Panc1 (cell line): Measurements from ENCODE around the gene HBEGF. TPM values are rescaled to one million over a fixed set of nuclear protein-coding genes. Genes with fewer than 3 reads are reported as not detected.

ENCODE experiments used
- ATAC-seq: fragments of 200-7000 bp; cut with Tn5 transposase; 2 replicates; pipeline ENCODE4 v1.9.1; 2020; ENCODE audit warnings: mild to moderate bottlenecking, moderate library complexity
- BruUV-seq: library from RNA; stranded (reverse); fragments of 400-500 nt; replicated peaks from 2 replicates; lab custom pipeline; 2021; lab: Mats Ljungman, UMichigan
- CTCF ChIA-PET: fragments of 300-600 bp; sonication (Branson Sonifier 250); formaldehyde crosslinking; loops from one replicate; lab custom pipeline; 2022; ENCODE audit warnings: antibody characterized with exemption; lab: Charles Lee
- POLR2A ChIA-PET: fragments of 300-600 bp; sonication (Branson Sonifier 250); formaldehyde crosslinking; loops from one replicate; lab custom pipeline; 2022; ENCODE audit warnings: antibody characterized with exemption; lab: Charles Lee
- DNase-seq: peaks from one replicate; pipeline ENCODE4 v3.0.0-alpha.2; 2010; ENCODE audit warnings: low read depth, low spot score
- H3K27ac ChIP-seq: 2 replicates; pipeline ENCODE4 v1.5.1; 2011; ENCODE audit warnings: mild to moderate bottlenecking, low read length, inconsistent platforms
- H3K27me3 ChIP-seq: fragments of 200-500 bp; sonication (Bioruptor generic); 2 replicates; pipeline ENCODE4 v1.6.0; 2014; ENCODE audit warnings: low read length, inconsistent platforms; ENCODE audit not compliant: control insufficient read depth, insufficient read depth
- H3K36me3 ChIP-seq: fragments of 200-500 bp; sonication (Bioruptor generic); 2 replicates; pipeline ENCODE4 v1.5.1; 2014; ENCODE audit warnings: inconsistent platforms, mild to moderate bottlenecking, low read length, moderate library complexity; ENCODE audit not compliant: control insufficient read depth, insufficient read depth
- H3K4me1 ChIP-seq: 2 replicates; pipeline ENCODE4 v1.5.1; 2011; ENCODE audit warnings: inconsistent platforms, mild to moderate bottlenecking, low read length, moderate library complexity; ENCODE audit not compliant: control insufficient read depth, insufficient read depth
- H3K4me3 ChIP-seq, 2 experiments: 2 replicates each; pipeline ENCODE4 v1.5.1; 2011 to 2012; ENCODE audit warnings: low read depth in 2 of 2, low read length in 2 of 2, mild to moderate bottlenecking in 2 of 2, inconsistent platforms in 1 of 2, moderate library complexity in 1 of 2
- H3K9me3 ChIP-seq: fragments of 200-500 bp; sonication (Bioruptor generic); 2 replicates; pipeline ENCODE4 v1.5.1; 2014; ENCODE audit warnings: low read depth, mild to moderate bottlenecking, inconsistent platforms, low read length, moderate library complexity; ENCODE audit not compliant: control insufficient read depth, insufficient read depth
- POLR2AphosphoS5 ChIP-seq: IDR thresholded peaks from 2 replicates; pipeline ENCODE4 v1.6.1; 2012; ENCODE audit warnings: mild to moderate bottlenecking, low read depth, low read length, moderate library complexity
- SIN3A ChIP-seq: IDR thresholded peaks from 2 replicates; pipeline ENCODE4 v1.6.1; 2012; ENCODE audit warnings: low read depth, mild to moderate bottlenecking, low read length, moderate library complexity, borderline replicate concordance; ENCODE audit not compliant: insufficient read depth
- TCF7L2 ChIP-seq: IDR thresholded peaks from 2 replicates; pipeline ENCODE4 v1.6.1; 2011; ENCODE audit warnings: mild to moderate bottlenecking, low read depth, low read length, inconsistent platforms
- in situ Hi-C: cut with HindIII; loops from 2 replicates; pipeline ENCODE4 v1.10.0; 2016; ENCODE audit warnings: low sequenced_read_pairs, low pct_unique_long_range_greater_than_20kb
- intact Hi-C: fragments of 100-400 bp; cut with micrococcal nuclease; formaldehyde crosslinking; loops from one replicate; pipeline ENCODE4 v1.10.0; 2022; ENCODE audit not compliant: unreplicated experiment
- total RNA-seq: library from RNA; stranded (reverse); gene quantifications from one replicate; pipeline ENCODE4 v1.2.1, GENCODE V29; 2021; ENCODE audit not compliant: unreplicated experiment
- TF ChIP-seq, protein P1 (sequence below), 2 experiments: IDR thresholded peaks; 2 replicates each; pipeline ENCODE4 v1.6.1; 2011 to 2012; ENCODE audit warnings: low read depth in 2 of 2, control low read depth in 1 of 2, low read length in 1 of 2, mild to moderate bottlenecking in 1 of 2, moderate library complexity in 1 of 2; ENCODE audit not compliant: insufficient read depth in 1 of 2
- TF ChIP-seq, protein P2 (sequence below): fragments of 450-650 bp; IDR thresholded peaks from 2 replicates; pipeline ENCODE4 v1.5.1; 2017; ENCODE audit warnings: mild to moderate bottlenecking

Gene HBEGF
- total RNA-seq, 1 experiment from 2014 or later, result 5.0 TPM

DNA sequence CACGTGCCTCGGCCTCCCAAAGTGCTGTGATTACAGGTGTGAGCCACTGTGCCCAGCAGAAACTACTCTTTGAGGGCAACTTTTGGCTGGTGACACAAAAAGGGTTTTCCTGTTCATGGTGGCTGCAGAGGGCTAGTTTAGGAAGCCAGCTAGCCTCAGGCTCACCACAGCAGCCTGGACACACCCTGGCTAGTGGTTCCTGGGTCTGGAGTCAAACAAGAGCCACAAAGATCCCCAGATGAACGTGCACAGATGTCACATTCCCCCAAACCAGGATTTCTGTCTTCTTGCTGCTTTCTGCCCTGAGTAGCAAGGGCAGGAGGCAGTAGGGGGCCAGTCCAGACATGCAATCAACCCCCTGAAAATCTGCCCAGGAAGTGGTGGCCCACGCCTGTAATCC, 6.8 kb downstream of the HBEGF start:
- no peaks in the 10 kb centered on the region for H3K27me3 ChIP-seq
- in situ Hi-C loops (no loop called here), intact Hi-C loops (no loop called here)
- no peaks in the 10 kb centered on the region for H3K9me3 ChIP-seq
- DNase-seq (no peak), ATAC-seq (no peak)
- BruUV-seq, result no TSS peak
- POLR2A ChIA-PET, result no interaction called here
- no peaks in the 10 kb centered on the region for H3K36me3 ChIP-seq
- H3K4me3 ChIP-seq, result no peak overlapping the region
- no peaks in the 10 kb centered on the region for H3K4me1 ChIP-seq
- no peak for TF ChIP-seq SIN3A
- TF ChIP-seq, protein P1, sequence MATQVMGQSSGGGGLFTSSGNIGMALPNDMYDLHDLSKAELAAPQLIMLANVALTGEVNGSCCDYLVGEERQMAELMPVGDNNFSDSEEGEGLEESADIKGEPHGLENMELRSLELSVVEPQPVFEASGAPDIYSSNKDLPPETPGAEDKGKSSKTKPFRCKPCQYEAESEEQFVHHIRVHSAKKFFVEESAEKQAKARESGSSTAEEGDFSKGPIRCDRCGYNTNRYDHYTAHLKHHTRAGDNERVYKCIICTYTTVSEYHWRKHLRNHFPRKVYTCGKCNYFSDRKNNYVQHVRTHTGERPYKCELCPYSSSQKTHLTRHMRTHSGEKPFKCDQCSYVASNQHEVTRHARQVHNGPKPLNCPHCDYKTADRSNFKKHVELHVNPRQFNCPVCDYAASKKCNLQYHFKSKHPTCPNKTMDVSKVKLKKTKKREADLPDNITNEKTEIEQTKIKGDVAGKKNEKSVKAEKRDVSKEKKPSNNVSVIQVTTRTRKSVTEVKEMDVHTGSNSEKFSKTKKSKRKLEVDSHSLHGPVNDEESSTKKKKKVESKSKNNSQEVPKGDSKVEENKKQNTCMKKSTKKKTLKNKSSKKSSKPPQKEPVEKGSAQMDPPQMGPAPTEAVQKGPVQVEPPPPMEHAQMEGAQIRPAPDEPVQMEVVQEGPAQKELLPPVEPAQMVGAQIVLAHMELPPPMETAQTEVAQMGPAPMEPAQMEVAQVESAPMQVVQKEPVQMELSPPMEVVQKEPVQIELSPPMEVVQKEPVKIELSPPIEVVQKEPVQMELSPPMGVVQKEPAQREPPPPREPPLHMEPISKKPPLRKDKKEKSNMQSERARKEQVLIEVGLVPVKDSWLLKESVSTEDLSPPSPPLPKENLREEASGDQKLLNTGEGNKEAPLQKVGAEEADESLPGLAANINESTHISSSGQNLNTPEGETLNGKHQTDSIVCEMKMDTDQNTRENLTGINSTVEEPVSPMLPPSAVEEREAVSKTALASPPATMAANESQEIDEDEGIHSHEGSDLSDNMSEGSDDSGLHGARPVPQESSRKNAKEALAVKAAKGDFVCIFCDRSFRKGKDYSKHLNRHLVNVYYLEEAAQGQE (IDR thresholded peaks at IDR 0.05; ENCODE audit: insufficient read depth in 1 of 2, low read depth in 2 of 2, low read length in 1 of 2), result no peak
- TF ChIP-seq, protein P2, sequence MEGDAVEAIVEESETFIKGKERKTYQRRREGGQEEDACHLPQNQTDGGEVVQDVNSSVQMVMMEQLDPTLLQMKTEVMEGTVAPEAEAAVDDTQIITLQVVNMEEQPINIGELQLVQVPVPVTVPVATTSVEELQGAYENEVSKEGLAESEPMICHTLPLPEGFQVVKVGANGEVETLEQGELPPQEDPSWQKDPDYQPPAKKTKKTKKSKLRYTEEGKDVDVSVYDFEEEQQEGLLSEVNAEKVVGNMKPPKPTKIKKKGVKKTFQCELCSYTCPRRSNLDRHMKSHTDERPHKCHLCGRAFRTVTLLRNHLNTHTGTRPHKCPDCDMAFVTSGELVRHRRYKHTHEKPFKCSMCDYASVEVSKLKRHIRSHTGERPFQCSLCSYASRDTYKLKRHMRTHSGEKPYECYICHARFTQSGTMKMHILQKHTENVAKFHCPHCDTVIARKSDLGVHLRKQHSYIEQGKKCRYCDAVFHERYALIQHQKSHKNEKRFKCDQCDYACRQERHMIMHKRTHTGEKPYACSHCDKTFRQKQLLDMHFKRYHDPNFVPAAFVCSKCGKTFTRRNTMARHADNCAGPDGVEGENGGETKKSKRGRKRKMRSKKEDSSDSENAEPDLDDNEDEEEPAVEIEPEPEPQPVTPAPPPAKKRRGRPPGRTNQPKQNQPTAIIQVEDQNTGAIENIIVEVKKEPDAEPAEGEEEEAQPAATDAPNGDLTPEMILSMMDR, result no peak
- TF ChIP-seq POLR2AphosphoS5, result no peak
- no peak for TF ChIP-seq TCF7L2
- CTCF ChIA-PET, result no interaction called here
- no peak overlapping the region for H3K27ac ChIP-seq

DNA sequence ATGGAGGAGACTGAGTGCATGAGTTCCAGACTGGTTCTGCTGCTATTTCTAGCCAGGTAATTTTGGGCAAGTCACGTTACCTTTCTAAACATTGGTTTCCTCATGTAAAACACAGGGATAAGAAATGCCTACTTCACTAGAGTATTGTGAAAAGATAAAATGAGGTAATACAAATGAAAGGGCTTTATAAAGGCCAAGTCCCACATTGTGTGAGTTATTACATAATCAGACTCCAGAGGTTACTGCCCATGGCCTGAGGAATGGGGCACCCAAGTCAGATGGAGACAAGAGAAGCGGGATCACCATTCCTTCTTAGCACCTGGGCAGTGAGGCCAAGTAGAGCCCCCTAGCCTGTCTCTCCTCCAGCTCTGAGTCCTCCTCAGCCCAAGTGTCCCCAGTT, 7.5 kb downstream of the HBEGF start:
- no peak overlapping the region for H3K27ac ChIP-seq
- no peak overlapping the region for H3K4me3 ChIP-seq
- H3K36me3 ChIP-seq, result no peaks in the 10 kb centered on the region
- no peak for TF ChIP-seq TCF7L2
- TF ChIP-seq, protein P2, result no peak
- TF ChIP-seq, protein P1 (IDR thresholded peaks at IDR 0.05; ENCODE audit: insufficient read depth in 1 of 2, low read depth in 2 of 2, low read length in 1 of 2), result no peak
- H3K9me3 ChIP-seq, result no peaks in the 10 kb centered on the region
- BruUV-seq, result no TSS peak
- ATAC-seq (no peak), DNase-seq (no peak)
- in situ Hi-C loops, result no loop called here
- ChIA-PET CTCF (no interaction called here), POLR2A (interaction anchor here (0.5 kb wide), 1 partner anchor 68 kb away, joined by 7 read pairs; no protein-coding TSS in a partner anchor)
- no peaks in the 10 kb centered on the region for H3K27me3 ChIP-seq
- intact Hi-C loops, result no loop called here
- no peaks in the 10 kb centered on the region for H3K4me1 ChIP-seq
